ENCODE measurements around the gene PDE11A.

Gene PDE11A

GRCh38 chr2:177923323-177923722 is 149.3 kb downstream of the PDE11A start:
- no peak for DNase-seq (ENCODE audit: low read depth)

- DNase-seq (ENCODE audit: low read depth), result no peak
Measured at GRCh38 chr2:177921726-177922125, 150.9 kb downstream of the PDE11A start.

- DNase-seq (ENCODE audit: low read depth), result no peak
Measured at GRCh38 chr2:177917169-177917568, 155.4 kb downstream of the PDE11A start.

- DNase-seq (ENCODE audit: low read depth), result no peak
Measured at GRCh38 chr2:177916342-177916741, 156.2 kb downstream of the PDE11A start.

GRCh38 chr2:177914247-177914646 is 158.3 kb downstream of the PDE11A start:
- DNase-seq (ENCODE audit: low read depth), result no peak

- DNase-seq (ENCODE audit: low read depth), result no peak
Measured at GRCh38 chr2:177909962-177910361, 162.6 kb downstream of the PDE11A start.

GRCh38 chr2:177908824-177909223 is 163.8 kb downstream of the PDE11A start:
- no peak for DNase-seq (ENCODE audit: low read depth)

GRCh38 chr2:177908182-177908581 is 164.4 kb downstream of the PDE11A start:
- DNase-seq (ENCODE audit: low read depth), result no peak

- peak; percentile 16 for DNase-seq (ENCODE audit: low read depth)
Measured at GRCh38 chr2:177906041-177906718, 166.4 kb downstream of the PDE11A start.

- DNase-seq (ENCODE audit: low read depth), result no peak
Measured at GRCh38 chr2:177905640-177906039, 166.9 kb downstream of the PDE11A start.

- no peak for DNase-seq (ENCODE audit: low read depth)
Measured at GRCh38 chr2:177902395-177903163, 170.0 kb downstream of the PDE11A start.

GRCh38 chr2:177900082-177900481 is 172.5 kb downstream of the PDE11A start:
- no peak for DNase-seq (ENCODE audit: low read depth)

GRCh38 chr2:177897278-177897677 is 175.3 kb downstream of the PDE11A start:
- no peak for DNase-seq (ENCODE audit: low read depth)

GRCh38 chr2:177896587-177896986 is 176.0 kb downstream of the PDE11A start:
- DNase-seq (ENCODE audit: low read depth), result no peak

- no peak for DNase-seq (ENCODE audit: low read depth)
Measured at GRCh38 chr2:177894546-177894945, 178.0 kb downstream of the PDE11A start.

GRCh38 chr2:177893880-177894279 is 178.7 kb downstream of the PDE11A start:
- DNase-seq (ENCODE audit: low read depth), result no peak

GRCh38 chr2:177891533-177891932 is 181.0 kb downstream of the PDE11A start:
- no peak for DNase-seq (ENCODE audit: low read depth)

GRCh38 chr2:177889818-177890460 is 182.6 kb downstream of the PDE11A start:
- DNase-seq (ENCODE audit: low read depth), result no peak

- no peak for DNase-seq (ENCODE audit: low read depth)
Measured at GRCh38 chr2:177888581-177888980, 184.0 kb downstream of the PDE11A start.

- DNase-seq (ENCODE audit: low read depth), result no peak
Measured at GRCh38 chr2:177887722-177888121, 184.9 kb downstream of the PDE11A start.

GRCh38 chr2:177886824-177887223 is 185.8 kb downstream of the PDE11A start:
- DNase-seq (ENCODE audit: low read depth), result no peak

GRCh38 chr2:177885828-177886466 is 186.6 kb downstream of the PDE11A start:
- no peak for DNase-seq (ENCODE audit: low read depth)

GRCh38 chr2:177883177-177883576 is 189.4 kb downstream of the PDE11A start:
- no peak for DNase-seq (ENCODE audit: low read depth)
